NCI-H1436 (cell line): ENCODE measurements around the gene CATSPER3.

Experiments
- DNase-seq: peaks from one replicate; lab custom pipeline; 2025; lab: John Stamatoyannopoulos, UW

Gene CATSPER3

DNA sequence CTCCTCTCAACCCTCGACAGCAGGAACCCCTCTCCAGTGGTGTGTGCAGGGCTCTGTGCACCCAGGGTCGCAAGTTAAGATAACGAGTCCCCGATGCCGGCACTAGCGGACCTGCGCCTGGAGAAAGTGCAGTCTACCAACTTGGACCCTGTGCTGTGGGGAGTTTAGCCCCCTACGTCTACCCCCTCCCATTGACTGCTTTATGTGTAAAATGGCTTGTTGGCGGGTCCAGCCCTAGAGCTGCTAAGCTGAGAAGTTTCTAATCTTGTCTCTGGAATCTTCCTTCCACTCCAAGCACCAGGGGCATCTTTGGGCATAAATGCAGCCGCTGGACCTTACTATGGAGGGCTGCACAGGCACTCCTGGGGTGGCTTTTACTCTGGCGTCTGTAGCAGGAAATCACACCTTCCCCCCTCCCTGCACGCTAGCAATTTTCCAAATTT, 73.5 kb downstream of the CATSPER3 start:
- no peak for DNase-seq

DNA sequence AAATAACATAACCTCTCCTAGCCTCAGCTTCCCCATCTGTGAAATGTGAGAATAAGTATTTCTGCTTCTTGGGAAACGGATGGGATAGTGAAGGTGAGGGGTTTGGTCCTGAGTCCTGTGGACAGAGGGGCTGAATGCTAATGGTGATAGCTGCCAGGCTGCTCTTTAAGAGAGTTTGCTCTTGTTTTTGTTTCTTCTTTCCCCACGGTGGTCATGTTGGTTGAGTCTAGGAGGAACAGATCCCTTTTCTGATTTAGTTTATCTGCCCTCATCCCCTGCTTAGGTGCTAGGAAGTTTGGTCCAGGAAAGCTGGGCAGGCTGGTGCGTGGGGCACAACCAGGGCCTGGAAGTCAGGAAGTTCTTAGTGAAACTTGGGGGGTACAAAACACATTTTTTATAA, 74.0 kb downstream of the CATSPER3 start:
- DNase-seq = no peak

DNA sequence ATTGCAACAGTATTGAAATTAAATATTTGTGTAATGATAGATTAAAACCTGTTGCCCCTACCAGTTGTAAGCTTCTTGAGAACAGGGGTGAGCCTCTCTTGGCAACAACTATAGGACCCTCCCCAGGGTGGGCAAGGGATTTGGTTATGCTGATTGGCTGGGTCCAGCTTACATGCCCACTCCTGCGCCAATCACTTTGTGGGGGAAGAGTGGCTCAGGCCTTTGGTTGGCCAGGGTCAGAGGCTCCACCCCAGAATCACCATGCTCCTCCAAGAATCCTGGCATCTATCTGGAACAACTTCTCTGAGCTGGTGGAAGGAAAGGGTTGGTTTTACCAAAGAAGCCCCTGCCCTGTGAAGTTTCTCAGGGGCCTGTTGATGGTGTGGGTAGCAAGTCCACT, 74.9 kb downstream of the CATSPER3 start:
- no peak for DNase-seq

DNA sequence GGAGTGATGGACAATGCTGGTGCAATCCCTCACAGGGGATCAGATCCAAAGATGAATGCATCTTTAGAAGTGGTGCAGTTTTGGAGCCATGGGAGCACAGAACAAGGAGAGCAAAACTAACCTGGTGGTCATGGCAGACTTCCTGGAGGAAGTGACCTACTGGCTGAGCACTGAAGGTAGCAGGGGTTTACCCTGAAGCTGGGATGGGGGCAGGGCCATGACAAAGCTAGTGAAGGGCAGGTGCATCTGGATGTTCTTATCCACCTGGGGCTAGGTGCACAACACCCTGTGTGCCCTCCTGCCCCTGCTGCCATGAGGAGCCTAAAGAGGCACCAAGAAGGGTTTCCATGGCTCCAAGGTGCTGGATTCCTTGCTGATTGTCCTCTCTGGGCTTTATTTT, 77.8 kb downstream of the CATSPER3 start:
- DNase-seq = no peak

GRCh38 chr5:135046661-135047346, 79.1 kb downstream of the CATSPER3 start:
- no peak for DNase-seq

DNA sequence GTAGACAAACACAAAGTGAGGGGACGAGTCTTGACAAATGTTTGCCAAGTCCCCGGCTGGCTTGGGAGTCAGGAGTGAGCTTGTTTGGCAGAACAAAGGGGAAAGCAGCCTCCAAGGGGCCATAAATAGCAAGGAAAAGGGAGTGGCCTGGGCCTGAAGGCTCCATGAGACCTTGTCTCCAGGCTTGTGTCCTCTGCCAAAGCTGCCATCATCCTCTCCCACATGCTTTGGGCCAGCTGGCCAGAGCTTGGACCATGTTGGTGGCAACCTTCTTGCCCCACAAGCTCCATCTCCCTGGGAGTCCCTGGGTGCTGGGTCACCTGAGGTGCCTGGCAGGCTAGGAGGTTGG, 79.6 kb downstream of the CATSPER3 start:
- DNase-seq = no peak

- DNase-seq = no peak
These were observed 80.6 kb downstream of the CATSPER3 start for GRCh38 chr5:135048286-135048685.

- DNase-seq = no peak
These were observed 81.2 kb downstream of the CATSPER3 start for GRCh38 chr5:135048930-135049329.

- DNase-seq = no peak
These were observed 82.6 kb downstream of the CATSPER3 start for GRCh38 chr5:135050244-135050767.

DNA sequence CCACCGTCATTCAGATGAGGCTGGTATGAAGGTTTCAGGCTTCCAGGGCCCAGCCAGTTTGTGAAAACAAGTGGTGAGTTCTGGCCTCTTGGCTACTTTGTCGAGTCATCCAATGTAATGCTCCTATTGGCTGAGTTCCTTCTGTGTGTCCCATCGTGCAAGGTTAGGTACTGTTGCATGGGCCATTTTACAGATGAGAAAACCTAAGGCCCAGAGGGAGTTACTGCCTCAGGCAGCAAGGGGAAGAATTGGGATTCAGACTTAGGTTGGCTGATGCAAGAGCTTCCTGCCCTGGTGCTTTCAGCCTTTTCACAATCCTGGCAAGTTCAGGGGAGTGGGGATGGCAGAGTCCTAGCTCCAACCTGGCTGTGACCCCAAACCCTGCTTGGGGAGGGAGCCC, 83.7 kb downstream of the CATSPER3 start:
- DNase-seq = no peak

DNA sequence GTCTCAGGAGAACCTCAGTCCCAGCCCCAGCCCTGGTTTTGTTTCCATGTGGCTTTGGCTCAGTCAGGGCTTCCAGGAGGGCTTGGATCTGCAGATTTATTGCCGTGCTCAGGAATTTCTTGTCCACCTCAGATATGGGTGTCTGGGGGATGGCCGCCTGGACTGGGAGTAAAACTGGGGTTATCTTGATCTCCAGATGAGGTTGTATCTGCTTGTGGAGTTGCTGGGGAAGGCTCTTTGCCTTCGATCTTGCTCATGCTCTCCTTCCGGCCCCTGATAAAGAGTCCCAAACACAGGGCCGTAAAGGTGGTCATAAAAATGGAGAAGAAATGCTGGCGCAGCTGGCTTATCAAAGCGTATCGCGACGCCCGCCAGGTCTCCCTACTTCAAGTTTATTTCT, 84.2 kb downstream of the CATSPER3 start:
- no peak for DNase-seq

- DNase-seq = no peak
These were observed 84.9 kb downstream of the CATSPER3 start for GRCh38 chr5:135052511-135053145.

- DNase-seq = peak; percentile 41
These were observed 85.6 kb downstream of the CATSPER3 start for GRCh38 chr5:135053278-135053677.

GRCh38 chr5:135053989-135054388, 86.3 kb downstream of the CATSPER3 start:
- no peak for DNase-seq

GRCh38 chr5:135054546-135054945, 86.8 kb downstream of the CATSPER3 start:
- no peak for DNase-seq

- DNase-seq = no peak
These were observed 87.7 kb downstream of the CATSPER3 start for GRCh38 chr5:135055396-135055795.

- no peak for DNase-seq
These were observed 88.8 kb downstream of the CATSPER3 start for GRCh38 chr5:135056316-135057030.

DNA sequence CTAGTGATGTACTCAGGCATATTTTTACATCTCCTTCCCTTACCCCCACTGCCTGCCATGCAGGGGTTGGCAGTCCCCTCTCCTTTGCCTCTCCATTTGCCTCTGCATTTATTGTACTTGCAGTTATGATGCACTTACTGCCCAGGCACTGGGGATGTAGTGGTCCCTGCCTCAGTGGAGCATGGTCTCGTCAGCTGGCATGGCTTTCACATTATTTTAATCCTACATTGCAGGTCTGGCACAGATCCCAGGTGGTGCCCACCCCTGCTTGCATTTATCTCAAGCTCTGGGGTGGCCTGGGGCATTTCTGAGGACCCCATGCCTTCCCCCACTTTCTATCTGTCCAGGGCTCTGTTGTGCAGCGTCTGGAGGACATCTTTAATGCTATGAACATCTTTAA, 89.5 kb downstream of the CATSPER3 start:
- no peak for DNase-seq

- no peak for DNase-seq
These were observed 90.6 kb downstream of the CATSPER3 start for GRCh38 chr5:135058331-135058732.

- no peak for DNase-seq
These were observed 91.6 kb downstream of the CATSPER3 start for GRCh38 chr5:135059000-135059923.

DNA sequence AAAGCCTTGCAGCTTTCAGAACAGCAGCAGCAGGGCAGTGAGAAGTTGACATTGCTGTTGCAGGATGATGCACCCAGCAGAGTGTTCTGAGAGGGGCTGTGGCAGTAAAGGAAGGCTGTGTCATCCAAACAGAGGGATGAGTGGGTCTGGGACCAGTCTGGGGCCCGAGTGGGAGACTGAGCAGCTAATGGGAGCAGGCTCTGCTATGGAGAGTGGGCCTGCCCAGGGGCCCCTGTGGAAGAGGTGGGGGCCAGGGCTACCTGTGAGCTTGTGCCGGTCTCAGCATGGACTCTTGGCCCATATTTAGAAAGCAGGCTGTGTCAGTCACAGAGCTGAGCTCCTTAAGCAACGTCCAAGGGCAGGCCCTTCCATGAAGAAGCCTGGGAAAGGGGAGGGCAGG, 92.3 kb downstream of the CATSPER3 start:
- DNase-seq = no peak

DNA sequence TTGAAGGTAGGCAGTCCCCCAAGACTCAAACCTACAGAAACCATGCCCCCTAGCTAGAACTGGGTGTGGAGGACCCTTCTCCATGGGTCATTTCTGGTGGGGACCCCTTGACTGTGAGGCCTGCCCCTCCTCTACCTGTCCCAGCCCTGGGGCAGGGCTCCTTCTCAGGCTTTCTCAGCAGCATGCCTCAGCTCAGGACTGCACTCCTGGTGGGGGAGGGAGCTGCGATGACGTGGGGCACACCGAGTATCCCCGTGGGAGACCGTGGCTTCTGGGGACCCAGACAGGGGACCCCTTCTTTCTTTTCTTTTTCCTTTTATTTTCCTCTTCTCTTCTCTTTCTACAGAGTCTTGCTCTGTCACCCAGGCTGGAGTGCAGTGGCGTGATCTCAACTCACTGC, 93.3 kb downstream of the CATSPER3 start:
- DNase-seq = no peak
